Measurements from ENCODE around the gene RAB30.

Gene RAB30

DNA sequence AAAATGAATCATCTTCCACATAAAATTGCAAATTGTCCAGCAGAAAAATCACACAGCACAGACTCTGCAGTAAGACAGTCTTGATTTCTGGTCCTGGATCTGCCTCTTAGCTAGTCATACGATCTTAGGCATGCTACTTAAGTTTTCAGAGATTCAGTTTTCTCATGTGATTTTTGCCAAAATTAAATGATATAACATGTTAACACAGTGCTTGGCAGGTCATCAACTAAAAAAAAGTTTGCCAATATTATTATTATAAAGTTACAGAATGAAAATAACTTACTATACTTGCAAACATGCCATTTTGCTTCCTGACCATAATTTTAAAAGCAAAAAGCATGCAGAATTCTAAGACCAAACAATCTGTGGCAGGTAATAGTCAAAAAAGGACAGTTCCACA is 15.1 kb downstream of the RAB30 start:
- Mint-ChIP-seq H3K27ac (peak overlapping the region; percentile 43), H3K27me3 (no peaks in the 10 kb centered on the region), H3K36me3 (ENCODE audit: low read depth) (peaks cover 51% of the 10 kb centered on the region), H3K4me3 (peak overlapping the region; percentile 19), H3K9me3 (peaks cover 2% of the 10 kb centered on the region), H3K4me1 (ENCODE audit: low read depth) (peaks cover 86% of the 10 kb centered on the region)

DNA sequence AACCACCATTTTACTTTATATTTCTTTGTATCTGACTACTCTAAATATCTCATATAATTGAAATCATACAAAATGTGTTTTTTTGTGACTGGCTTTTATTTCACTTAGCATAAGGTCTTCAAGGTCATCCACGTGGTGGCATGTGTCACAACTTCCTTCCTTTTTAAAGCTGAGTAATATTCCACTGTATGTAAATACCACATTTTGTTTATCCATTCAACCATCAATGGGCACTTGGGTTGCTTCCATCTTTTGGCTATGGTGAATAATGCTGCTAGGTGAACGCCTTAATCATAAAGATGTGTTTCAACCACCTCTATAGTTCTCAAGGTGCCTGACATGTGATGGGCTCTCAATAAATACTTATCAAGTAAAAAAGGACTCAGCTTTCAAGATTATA is 15.5 kb downstream of the RAB30 start:
- Mint-ChIP-seq H3K27me3 (no peaks in the 10 kb centered on the region), H3K27ac (peak overlapping the region; percentile 43), H3K4me1 (ENCODE audit: low read depth) (peaks cover 86% of the 10 kb centered on the region), H3K9me3 (peaks cover 6% of the 10 kb centered on the region), H3K36me3 (ENCODE audit: low read depth) (peaks cover 51% of the 10 kb centered on the region), H3K4me3 (peak overlapping the region; percentile 19)

DNA sequence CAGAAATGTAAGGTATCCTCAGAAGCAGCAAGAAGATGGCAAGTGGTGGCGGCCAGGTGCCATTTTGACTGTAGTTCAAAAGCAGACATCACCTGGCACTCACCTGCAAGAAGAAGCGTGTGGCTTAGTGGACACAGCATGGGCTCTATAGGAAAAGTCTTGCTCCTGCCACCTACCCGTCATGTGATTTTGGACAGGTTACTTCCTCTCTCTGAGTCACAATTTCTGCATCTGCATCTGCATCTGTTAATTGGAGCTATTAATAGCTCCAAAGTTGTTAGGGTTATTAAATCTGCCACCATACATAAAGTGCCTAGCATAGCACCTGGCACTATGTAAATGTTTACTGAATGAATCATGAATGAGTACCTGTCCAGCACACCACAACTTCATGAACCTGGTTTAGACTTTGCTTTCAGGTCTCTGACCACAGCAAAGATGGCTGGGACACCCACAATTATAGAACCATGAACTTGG is 16.8 kb downstream of the RAB30 start:
- H3K27ac Mint-ChIP-seq, result peak overlapping the region; percentile 29

DNA sequence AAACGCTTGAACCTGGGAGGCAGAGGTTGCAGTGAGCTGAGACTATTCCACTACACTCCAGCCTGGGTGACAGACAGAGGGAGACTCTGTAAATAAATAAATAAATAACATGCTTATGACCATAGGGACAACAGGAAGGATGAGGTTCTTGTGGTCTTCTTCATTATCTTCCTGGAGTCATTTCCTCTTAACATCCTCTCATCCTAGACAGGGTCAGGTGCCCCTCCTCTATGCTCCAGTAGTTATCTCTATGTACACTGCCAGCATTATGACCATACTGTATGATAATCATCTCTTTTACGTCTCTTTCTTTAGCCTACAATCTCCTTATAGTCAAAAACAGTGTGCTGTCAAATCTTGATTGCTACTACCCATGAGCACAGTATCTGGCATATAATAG is 17.7 kb downstream of the RAB30 start:
- Mint-ChIP-seq H3K27me3 (no peaks in the 10 kb centered on the region), H3K4me3 (no peak overlapping the region), H3K9me3 (peaks cover 7% of the 10 kb centered on the region), H3K36me3 (ENCODE audit: low read depth) (peaks cover 44% of the 10 kb centered on the region), H3K27ac (peak overlapping the region; percentile 23), H3K4me1 (ENCODE audit: low read depth) (peaks cover 77% of the 10 kb centered on the region)

More for the DNA sequence above, 16.8 kb downstream of the RAB30 start:
- Mint-ChIP-seq H3K36me3 (ENCODE audit: low read depth) (peaks cover 52% of the 10 kb centered on the region), H3K27me3 (no peaks in the 10 kb centered on the region), H3K9me3 (peaks cover 7% of the 10 kb centered on the region), H3K4me1 (ENCODE audit: low read depth) (peaks cover 85% of the 10 kb centered on the region), H3K4me3 (no peak overlapping the region)

DNA sequence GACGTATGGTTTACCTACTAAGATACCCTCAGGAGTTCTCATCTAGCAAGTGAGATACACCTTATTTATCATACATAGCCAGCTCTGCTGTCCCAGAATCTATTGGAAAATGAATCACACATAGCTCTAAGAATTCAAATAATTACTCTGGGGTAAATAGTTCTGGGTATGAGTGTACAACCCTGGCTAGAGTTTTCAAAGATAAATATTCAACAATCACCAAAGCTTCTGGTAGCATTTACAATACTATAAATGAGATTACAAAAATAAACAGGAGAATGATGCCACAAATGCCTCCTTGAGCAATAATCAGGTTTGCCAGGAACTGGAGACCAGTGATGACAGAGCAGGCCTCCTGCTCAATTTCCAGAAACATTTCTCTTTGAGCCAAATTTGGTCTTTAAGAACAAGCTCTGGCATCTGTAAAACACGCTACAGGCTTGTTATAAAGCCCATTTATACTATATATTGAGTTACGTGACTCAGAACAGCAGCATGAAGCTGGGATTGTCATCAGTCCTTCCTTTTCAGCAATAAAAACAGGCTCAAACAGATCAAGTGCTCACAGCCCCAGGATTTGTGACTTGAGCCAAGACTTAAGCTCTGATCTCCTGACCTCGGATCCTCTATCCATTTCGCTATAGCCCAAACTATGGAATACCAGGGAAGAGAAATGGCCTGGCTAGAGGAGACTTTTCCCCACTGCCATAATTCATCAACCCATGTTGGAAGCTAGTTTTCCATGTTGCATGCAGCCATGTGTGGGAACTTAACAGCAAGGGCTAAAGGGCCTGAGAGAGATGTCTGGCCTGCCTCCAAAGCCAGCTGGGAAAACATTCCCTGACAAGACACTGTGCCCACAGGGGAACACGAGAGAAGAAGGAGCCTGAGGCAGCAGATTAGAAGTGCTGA is 19.7 kb downstream of the RAB30 start:
- Mint-ChIP-seq H3K4me1 (ENCODE audit: low read depth) (peaks cover 84% of the 10 kb centered on the region), H3K9me3 (peaks cover 7% of the 10 kb centered on the region), H3K27me3 (no peaks in the 10 kb centered on the region), H3K36me3 (ENCODE audit: low read depth) (peaks cover 40% of the 10 kb centered on the region), H3K4me3 (no peak overlapping the region), H3K27ac (no peak overlapping the region)

DNA sequence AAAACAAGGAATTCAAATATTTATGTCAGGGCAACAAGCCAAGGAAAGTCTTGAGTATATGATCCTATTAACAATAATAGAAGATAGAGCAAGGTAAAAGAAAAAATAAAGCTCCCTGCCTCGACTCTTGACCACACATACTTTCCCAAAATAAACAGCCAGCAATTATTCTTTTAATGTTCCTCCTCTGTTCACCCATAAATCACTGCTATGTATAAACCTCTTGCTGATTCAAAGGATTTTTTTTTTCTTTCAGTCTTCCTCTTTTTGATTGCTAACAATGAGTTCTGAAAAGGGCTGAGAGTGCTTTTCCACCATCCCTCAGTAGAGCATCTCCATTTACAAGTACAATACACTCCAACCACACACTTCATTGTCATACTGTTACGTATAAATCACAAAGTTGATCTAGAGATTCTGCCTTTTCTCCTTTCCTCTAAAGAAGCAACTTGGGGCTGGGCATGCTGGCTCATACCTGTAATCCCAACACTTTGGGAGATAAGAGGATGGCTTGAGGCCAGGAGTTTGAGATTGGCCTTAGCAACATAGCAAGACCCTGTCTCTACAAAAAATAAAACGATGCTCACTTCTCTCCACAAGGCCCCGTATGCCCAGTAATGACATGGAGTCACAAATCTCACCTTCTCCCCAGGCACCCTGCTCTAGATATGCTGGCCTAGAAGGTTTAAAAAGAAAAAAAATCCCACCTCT is 24.0 kb downstream of the RAB30 start:
- H3K4me1 Mint-ChIP-seq (ENCODE audit: low read depth), result peaks cover 61% of the 10 kb centered on the region
- H3K36me3 Mint-ChIP-seq (ENCODE audit: low read depth), result peaks cover 22% of the 10 kb centered on the region
- no peak overlapping the region for H3K4me3 Mint-ChIP-seq
- H3K27ac Mint-ChIP-seq, result no peak overlapping the region
- H3K27me3 Mint-ChIP-seq, result no peaks in the 10 kb centered on the region
- H3K9me3 Mint-ChIP-seq, result peaks cover 7% of the 10 kb centered on the region

DNA sequence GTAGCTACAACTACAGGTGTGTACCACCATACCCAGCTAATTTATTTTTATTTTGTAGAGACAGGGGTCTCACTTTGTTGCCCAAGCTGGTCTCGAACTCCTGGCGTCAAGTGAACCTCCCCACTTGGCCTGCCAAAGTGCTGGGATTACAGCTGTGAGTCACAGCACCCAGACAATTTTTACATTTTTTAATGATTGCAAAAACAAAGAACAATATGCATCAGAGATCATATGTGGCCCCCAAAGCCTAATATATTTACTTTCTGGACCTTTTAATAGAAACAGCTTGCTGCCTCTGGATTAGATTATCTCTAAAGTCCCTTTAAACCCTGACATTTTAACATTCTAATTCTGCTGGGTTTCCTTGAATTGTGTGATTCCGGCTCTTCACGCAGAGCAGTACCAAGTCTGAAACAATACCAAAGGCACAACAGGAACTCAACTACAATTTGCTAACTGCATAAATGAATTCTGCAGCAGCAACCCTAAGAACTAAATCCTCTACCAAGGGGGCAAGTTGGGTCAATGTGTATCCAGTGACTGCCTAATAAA is 25.0 kb downstream of the RAB30 start:
- Mint-ChIP-seq H3K4me3 (no peak overlapping the region), H3K27me3 (no peaks in the 10 kb centered on the region), H3K27ac (no peak overlapping the region), H3K4me1 (ENCODE audit: low read depth) (peaks cover 54% of the 10 kb centered on the region), H3K36me3 (ENCODE audit: low read depth) (peaks cover 16% of the 10 kb centered on the region), H3K9me3 (peaks cover 6% of the 10 kb centered on the region)

DNA sequence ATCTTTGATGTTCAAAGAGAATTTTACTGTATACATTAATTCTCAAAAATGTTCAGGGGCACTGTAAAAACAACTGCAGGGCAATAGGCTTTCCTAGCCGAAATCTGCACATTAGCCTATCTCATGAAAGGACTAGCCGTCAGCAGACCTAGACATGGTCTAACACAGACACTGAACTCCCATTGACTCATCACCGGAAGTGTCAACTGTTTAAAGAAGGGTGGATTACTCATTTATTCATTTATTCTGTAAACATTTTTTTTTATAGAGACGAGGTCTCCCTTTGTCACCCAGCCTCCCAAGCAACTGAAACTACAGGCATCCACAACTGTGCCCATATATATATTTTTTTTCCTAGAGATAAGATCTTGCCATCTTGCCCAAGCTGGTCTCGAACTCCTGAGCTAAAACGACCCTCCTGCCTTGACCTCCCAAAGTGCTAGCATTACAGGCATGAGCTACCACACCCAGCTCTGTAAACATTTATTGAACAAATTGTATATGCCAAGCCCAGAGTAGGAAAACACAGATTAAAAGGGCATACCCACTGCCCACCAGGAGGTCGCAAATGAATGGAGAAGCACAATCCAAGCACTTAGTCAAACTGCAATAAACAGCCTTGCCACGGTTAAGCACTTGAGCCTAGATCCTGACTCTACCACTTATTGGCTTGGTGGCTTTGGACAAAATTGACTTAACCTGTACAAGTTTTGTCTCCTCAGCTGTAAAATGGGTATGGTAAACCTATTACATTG is 26.6 kb downstream of the RAB30 start:
- Mint-ChIP-seq H3K27ac (no peak overlapping the region), H3K4me1 (ENCODE audit: low read depth) (peaks cover 47% of the 10 kb centered on the region), H3K4me3 (peak overlapping the region; percentile 10), H3K27me3 (no peaks in the 10 kb centered on the region), H3K9me3 (no peaks in the 10 kb centered on the region), H3K36me3 (ENCODE audit: low read depth) (peaks cover 5% of the 10 kb centered on the region)

DNA sequence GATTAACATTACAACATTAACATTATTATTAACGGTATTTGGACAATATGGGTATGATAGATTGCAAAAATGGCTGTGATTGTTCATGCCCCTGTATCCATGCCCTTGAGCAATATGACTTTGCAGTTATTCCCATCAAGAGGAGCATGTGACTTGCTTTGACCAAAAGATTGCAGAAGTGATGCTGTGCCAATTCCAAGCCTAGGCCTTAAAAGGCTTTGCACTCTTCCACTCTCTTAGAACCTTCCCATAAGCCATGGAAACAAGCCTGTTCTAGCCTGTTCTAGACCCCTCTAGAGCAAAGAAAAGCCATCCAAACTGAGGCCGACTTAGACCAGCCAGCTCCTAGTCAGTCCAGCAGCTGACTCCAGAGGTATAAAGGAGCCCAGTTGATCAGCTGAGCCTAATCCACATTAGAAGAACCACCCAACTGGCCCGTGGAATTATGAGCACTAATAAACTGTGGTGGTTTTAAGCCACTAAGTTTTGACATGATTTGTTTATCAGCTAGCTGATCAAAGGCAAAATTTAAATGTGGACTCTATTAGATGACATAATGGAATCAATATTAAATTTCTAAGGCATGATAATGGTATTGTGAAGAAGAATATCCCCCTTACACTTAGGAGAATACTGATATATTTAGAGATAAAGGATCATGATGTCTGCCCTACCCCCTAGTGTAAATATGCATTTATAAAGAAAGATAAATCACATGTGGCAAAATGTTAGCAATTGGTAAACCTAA is 28.6 kb downstream of the RAB30 start:
- no peaks in the 10 kb centered on the region for H3K27me3 Mint-ChIP-seq
- H3K27ac Mint-ChIP-seq, result no peak overlapping the region

DNA sequence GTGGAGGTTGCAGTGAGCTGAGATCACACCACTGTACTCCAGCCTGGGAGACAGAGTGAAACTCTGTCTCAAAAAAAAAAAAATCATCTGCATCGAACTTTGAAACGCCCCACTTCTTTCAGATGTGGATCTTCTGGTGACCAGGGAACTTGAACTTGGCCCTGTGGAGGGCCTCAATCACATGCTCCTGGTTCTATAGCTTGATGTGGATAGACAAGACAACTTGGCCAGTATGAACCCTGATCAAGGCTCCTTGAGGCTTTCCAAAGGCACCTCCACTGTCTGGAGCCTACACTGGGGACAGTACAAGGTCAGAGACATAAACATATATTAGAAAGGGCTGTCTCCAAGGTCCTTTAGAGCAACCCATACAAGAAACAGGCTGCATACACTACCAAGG is 30.6 kb downstream of the RAB30 start:
- no peaks in the 10 kb centered on the region for H3K27me3 Mint-ChIP-seq
- H3K27ac Mint-ChIP-seq, result no peak overlapping the region
- peaks cover 48% of the 10 kb centered on the region for H3K4me1 Mint-ChIP-seq (ENCODE audit: low read depth)
- H3K4me3 Mint-ChIP-seq, result no peak overlapping the region
- peaks cover 22% of the 10 kb centered on the region for H3K36me3 Mint-ChIP-seq (ENCODE audit: low read depth)
- H3K9me3 Mint-ChIP-seq, result peaks cover 10% of the 10 kb centered on the region

More for the DNA sequence above, 28.6 kb downstream of the RAB30 start:
- Mint-ChIP-seq H3K4me1 (ENCODE audit: low read depth) (peaks cover 49% of the 10 kb centered on the region), H3K9me3 (peaks cover 6% of the 10 kb centered on the region), H3K4me3 (no peak overlapping the region), H3K36me3 (ENCODE audit: low read depth) (peaks cover 12% of the 10 kb centered on the region)

DNA sequence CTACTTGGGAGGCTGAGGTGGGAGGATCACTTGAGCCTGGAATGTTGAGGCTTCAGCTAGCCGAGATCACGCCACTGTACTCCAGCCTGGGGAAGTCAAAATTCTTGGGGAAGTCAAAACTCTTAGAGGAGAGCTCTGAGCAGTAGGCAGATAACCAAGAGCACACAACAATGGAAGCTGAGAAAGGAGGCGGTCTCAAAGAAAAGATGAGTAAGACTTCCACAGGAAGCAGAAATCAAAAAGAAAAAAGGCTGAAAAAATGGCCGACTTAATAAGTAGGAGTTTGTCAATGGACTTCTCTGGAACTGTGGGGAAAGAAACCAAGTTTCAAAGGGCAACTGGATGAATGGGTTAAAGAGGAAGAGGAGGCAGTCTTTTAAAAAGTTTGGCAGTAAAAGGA is 32.1 kb downstream of the RAB30 start:
- Mint-ChIP-seq H3K4me1 (ENCODE audit: low read depth) (peaks cover 49% of the 10 kb centered on the region), H3K9me3 (peaks cover 10% of the 10 kb centered on the region), H3K27me3 (no peaks in the 10 kb centered on the region), H3K27ac (peak overlapping the region; percentile 51), H3K36me3 (ENCODE audit: low read depth) (peaks cover 22% of the 10 kb centered on the region), H3K4me3 (no peak overlapping the region)

DNA sequence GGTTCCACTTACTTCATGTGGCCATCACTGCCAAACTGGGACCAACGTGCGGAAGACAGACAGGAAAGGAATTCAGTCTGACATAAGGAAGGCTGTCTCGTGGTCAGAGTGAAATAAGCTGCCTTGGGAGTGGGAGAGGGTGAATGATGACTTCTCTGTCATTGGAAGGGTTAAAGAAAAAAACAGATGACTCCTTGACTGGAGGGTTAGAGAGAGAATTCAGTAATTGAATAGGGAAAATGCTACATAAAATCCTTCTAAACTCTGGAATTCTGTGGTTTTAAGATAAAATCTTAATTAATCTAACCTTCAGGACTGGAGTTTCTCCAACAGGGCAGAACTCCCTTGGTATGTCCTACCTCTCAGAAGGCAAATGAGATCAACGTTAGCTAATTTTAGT is 33.8 kb downstream of the RAB30 start:
- H3K4me1 Mint-ChIP-seq (ENCODE audit: low read depth), result peaks cover 57% of the 10 kb centered on the region
- H3K27me3 Mint-ChIP-seq, result no peaks in the 10 kb centered on the region
- H3K36me3 Mint-ChIP-seq (ENCODE audit: low read depth), result peaks cover 22% of the 10 kb centered on the region
- H3K4me3 Mint-ChIP-seq, result no peak overlapping the region
- H3K27ac Mint-ChIP-seq, result peak overlapping the region; percentile 3
- peaks cover 10% of the 10 kb centered on the region for H3K9me3 Mint-ChIP-seq

DNA sequence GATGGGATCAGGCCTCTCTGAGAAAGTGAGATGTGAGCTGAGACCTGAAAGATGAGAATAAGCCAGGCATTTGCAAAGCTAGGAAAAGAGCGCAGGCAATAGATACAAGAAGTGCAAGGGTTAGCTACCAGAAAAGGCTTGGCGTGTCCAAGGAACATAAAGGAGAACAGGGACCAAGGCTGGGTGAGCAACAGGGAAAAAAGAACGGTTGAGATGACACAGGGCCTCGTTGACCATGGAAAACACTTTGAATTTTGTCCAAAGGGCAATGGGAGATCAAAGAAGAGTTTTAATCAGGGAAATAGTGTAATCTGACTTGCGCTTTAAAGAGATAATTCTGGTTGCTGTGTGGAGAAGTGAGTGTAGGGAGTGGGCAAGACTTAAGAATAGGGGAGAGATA is 35.0 kb downstream of the RAB30 start:
- peaks cover 60% of the 10 kb centered on the region for H3K4me1 Mint-ChIP-seq (ENCODE audit: low read depth)
- H3K36me3 Mint-ChIP-seq (ENCODE audit: low read depth), result peaks cover 27% of the 10 kb centered on the region
- peaks cover 10% of the 10 kb centered on the region for H3K9me3 Mint-ChIP-seq
- H3K27me3 Mint-ChIP-seq, result no peaks in the 10 kb centered on the region
- H3K4me3 Mint-ChIP-seq, result no peak overlapping the region
- H3K27ac Mint-ChIP-seq, result no peak overlapping the region
